HG03354 (cell line): Measurements from ENCODE around the gene CXXC5.
"Not testable (repeated sequence)": the region's sequence is repeated elsewhere in the genome, so short reads cannot be mapped to it uniquely, and the experiment has no call there.

Experiments
- ATAC-seq: cut with Tn5 transposase; IDR thresholded peaks from one replicate; pipeline ENCODE4 v1.9.1; 2021; ENCODE audit warnings: mild to moderate bottlenecking; ENCODE audit not compliant: unreplicated experiment, poor library complexity, severe bottlenecking

The CXXC5 gene

GRCh38 chr5:139648205-139649081, at the start of gene CXXC5:
Gene CXXC5 (plus strand): TSS chr5:139648349. CDS start chr5:139680524, 32,175 bp downstream.
- peak; percentile 30 for ATAC-seq

DNA sequence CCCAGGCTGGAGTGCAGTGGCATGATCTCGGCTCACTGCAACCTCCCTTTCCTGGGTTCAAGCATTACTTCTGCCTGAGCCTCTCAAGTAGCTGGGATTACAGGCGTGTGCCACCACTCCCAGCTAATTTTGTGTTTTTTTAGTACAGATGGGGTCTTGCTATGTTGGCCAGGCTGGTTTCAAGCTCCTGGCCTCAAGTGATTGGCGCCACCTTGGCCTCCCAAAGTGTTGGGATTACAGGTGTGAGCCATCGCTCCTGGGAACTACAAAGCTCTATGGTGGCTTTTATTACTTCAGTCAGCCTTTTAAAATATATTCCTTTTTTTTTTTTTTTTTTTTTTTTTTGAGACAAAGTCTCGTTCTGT, 49.6 kb upstream of the CXXC5 start:
- ATAC-seq = not testable (repeated sequence)

DNA sequence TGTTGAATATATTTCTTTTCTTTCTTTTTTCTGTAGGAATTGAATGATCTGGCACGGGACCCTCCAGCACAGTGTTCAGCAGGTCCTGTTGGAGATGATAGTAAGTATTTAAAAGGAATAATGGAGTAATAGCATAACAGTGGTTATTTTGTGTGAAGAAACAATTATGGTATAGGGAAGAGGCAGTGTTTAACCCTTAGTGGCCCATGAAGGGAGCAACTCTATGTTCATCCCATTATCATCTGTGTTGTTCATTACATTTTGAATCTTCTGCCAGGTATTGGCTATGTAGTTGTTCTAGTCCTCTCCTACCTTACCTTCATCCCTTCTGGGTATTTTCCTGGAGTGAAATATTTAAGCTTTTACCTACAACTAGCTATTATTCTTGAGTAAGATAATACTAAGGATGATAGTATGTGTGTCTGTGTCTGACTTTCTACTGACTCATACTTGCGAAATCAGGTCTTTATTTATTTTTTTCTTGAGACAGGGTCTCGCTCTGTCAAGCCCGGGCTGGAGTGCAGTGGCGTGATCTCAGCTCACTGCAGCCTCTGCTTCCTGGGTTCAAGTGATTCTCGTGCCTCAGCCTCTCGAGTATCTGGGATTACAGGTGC, 47.7 kb upstream of the CXXC5 start:
- ATAC-seq = no peak

DNA sequence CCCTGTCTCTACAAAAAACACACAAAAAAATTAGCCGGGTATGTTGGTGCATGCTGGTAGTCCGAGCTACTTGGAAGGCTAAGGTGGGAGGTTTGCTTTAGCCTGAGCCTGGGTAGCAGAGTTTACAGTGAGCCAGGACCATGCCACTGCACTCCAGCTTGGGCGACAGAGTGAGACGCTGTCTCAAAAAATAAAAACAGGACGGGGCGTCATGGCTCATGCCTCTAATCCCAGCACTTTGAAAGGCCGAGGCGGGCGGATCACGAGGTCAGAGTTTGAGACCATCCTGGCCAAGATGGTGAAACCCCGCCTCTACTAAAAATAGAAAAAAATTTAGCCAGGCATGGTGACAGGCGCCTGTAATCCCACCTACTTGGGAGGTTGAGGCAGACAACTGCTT, 46.7 kb upstream of the CXXC5 start:
- no peak for ATAC-seq

- not testable (repeated sequence) for ATAC-seq
These were observed 46.2 kb upstream of the CXXC5 start for GRCh38 chr5:139601948-139602347.

DNA sequence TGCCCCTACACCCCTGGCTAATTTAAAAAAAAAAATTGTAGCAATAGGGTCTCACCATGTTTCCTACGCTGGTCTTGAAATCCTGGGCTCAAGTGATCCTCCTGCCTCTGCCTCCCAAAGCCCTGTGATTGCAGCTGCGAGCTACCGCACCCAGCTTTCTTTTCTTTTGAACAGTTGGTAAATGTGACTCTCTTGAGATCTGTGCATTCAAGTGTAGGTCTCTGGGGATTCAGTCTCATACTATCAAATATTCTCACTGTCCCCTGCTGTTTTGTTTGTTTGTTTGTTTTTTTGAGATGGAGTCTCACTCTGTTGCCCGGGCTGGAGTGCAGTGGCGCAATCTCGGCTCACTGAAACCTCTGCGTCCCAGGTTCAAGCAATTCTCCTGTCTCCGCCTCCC, 42.3 kb upstream of the CXXC5 start:
- no peak for ATAC-seq

- no peak for ATAC-seq
These were observed 36.2 kb upstream of the CXXC5 start for GRCh38 chr5:139611703-139612584.

- no peak for ATAC-seq
These were observed 28.3 kb upstream of the CXXC5 start for GRCh38 chr5:139619861-139620260.

DNA sequence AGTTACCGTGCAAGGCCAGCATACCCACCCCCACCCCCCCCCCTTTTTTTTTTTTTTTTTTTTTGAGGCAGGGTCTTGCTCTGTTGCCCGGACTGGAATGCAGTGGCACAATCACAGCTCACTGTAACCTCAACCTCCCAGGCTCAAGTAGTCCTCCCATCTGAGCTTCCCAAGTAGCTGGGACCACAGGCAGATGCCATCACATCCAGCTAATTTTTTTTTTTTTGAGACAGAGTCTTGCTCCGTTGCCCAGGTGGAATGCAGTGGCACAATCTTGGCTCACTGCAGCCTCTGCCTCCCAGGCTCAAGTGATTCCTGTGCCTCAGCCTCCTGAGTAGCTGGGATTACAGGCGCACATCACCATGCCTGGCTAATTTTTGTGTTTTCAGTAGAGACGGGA, 22.8 kb upstream of the CXXC5 start:
- not testable (repeated sequence) for ATAC-seq

DNA sequence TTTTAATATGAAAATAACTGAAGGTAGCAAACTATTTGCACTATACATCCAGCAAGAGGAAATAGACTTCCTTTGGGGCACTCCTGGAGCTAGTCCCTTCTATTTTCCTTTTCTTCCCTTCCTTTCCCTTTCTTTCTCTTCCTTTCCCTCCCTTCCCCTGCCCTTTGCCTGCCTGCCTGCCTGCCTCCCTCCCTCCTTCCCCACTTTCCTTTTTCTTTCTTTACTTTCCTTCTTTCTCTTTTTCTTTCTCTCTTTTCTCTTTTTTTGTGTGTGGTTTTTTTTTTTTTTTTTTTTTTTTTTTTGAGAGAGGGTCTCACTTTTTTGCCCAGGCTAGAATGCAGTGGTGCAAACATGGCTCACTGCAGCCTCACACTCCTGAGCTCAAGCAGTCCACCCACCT, 17.3 kb upstream of the CXXC5 start:
- no peak for ATAC-seq

GRCh38 chr5:139631520-139632165, 16.5 kb upstream of the CXXC5 start:
- ATAC-seq = no peak

GRCh38 chr5:139633295-139634027, 14.7 kb upstream of the CXXC5 start:
- peak; percentile 24 for ATAC-seq

- ATAC-seq = no peak
These were observed 14.2 kb upstream of the CXXC5 start for GRCh38 chr5:139634028-139634325.

DNA sequence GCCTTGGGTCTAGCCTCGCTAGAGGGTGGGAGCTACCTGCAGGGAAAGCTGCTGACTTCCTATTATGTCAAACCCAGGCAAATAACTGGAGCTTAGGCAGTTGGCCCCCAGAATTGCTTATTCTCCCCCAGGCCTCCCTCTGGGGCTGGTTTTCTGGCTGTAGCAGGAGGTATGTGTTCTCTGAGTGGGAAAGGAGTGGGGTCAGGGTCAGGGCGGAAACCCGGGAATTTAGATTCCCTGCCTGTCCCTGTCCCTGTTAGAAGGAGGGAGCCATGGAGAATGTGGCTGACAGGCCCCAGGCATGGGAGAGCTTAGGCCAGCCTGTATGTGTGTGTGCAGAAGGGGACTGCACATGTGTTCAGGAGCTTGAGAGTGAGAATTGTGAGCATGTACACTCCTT, 13.6 kb upstream of the CXXC5 start:
- ATAC-seq = no peak

DNA sequence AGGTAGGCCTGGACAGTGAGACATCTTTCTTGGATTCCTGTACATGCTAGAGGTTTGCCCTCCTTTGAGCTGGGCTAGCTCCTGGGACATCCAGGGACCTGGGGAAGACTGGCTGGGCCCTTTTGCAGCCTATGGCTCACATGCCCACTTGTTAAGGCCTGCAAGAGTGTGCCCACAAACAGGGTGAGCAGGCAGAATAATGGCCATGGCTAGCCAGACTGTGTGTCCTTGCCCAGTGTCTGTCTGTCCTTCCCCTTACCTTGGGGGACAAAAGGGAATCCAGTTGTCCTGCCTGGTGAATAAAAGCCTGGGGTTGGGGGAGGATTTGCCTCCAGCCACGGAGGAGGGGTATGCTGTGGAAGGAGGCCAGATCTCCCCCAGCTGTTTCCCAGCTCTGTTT, 13.0 kb upstream of the CXXC5 start:
- no peak for ATAC-seq

GRCh38 chr5:139635606-139636206, 12.4 kb upstream of the CXXC5 start:
- ATAC-seq = no peak

- ATAC-seq = peak; percentile 74
These were observed 11.8 kb upstream of the CXXC5 start for GRCh38 chr5:139636207-139636792.

DNA sequence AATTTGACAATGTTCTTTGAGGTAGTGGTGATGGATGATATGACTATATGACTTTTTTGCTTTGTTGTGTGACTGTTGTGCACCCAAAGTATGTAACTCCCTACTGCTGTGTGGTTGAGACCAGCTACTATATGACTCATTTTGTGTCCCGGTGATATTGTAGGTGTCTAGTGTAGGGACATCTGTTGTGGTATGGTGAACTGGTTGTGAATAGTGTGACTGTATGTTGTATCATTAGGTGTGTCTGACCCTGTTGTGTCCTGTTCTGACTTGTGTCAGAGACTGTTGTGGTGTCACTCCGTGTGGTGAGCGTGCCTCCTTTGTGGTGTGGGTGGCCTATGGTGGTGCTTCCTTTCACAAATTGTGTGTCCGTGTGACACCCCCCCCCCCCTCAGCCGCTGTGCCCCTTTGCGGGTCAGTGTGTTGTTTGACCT, 11.2 kb upstream of the CXXC5 start:
- no peak for ATAC-seq
